ENCODE measurements around the gene TMEFF1. TPM values are rescaled to one million over a fixed set of nuclear protein-coding genes. Genes with fewer than 3 reads are reported as not detected.
A peak's percentile ranks its signal among the peaks of the same experiment; 100 is the strongest.

The TMEFF1 gene
- total and polyA plus RNA-seq, 2 of the 8 experiments (the other 6 are each of a cell fraction or from before 2014, with no cell fraction given) = 13.5 to 68.2 TPM

DNA sequence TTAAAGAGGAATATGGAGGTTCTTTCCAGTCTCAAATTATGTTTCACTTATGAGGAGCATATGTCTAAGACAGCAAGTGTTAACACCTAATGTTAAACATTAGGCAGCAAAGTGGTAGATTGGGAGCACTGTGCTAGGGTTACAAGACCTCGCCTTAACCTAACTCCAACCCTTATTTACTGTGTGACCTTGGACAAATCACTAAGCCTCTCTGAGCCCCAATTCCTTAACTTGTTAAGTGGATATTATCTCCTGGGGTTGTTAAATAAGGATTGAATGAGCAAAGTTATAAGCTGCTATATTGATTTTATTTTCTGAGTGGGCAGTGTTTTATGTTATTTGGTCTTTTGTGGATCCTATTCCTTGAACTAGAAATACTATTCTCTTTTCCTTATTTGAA, 38.3 kb downstream of the TMEFF1 start:
- 90% methylated on average over 1 of the region's 1 CpG; no CpG with 5 or more reads in 1 of the 2 experiments for WGBS, 2 experiments (ENCODE audit: extremely low coverage in 1 of 2, insufficient coverage in 1 of 2, insufficient read length in 1 of 2, insufficient replicate concordance in 2 of 2, low coverage in 1 of 2, low lambda C conversion rate in 2 of 2, missing lambda C conversion rate in 1 of 2)

More for the DNA sequence above, 38.3 kb downstream of the TMEFF1 start:
- Histone ChIP-seq H2BK5ac (ENCODE audit: low read depth, low read length) (no peak overlapping the region), H2BK120ac (replicated peaks; ENCODE audit: low read depth, low read length) (no peak overlapping the region), H2BK20ac (ENCODE audit: low read length) (no peak overlapping the region), H3K27ac (ENCODE audit: low read depth, low read length) (no peak overlapping the region), H4K5ac (ENCODE audit: insufficient read length, low read depth, low read length) (no peak overlapping the region), H3K4ac (replicated peaks; ENCODE audit: insufficient read length, low read depth, low read length) (no peak overlapping the region), H3K23ac (ENCODE audit: insufficient read length) (no peak overlapping the region), H2BK12ac (ENCODE audit: low read depth, low read length) (no peak overlapping the region), H3K18ac (ENCODE audit: extremely low read depth, low read length) (no peak overlapping the region), H2AK5ac (ENCODE audit: low read depth, low read length) (no peak overlapping the region), H3K4me1 (replicated peaks in 1 of 4; ENCODE audit: control insufficient read depth in 3 of 4, insufficient read depth in 4 of 4, low read length in 3 of 4) (no peaks in the 10 kb centered on the region), H3K4me2 (ENCODE audit: insufficient read depth in 1 of 2, low read depth in 2 of 2, low read length in 2 of 2) (no peak overlapping the region), H3K36me3 (ENCODE audit: control insufficient read depth in 2 of 4, insufficient read depth in 4 of 4, low read length in 3 of 4) (peaks cover 2 to 52% (median 23%) of the 10 kb centered on the region in 4 experiments; a peak in 7 of 8 replicates), H3K27me3 (replicated peaks in 1 of 4; ENCODE audit: control insufficient read depth in 3 of 4, extremely low read depth in 1 of 4, insufficient read depth in 3 of 4, low read length in 3 of 4) (no peaks in the 10 kb centered on the region), H4K20me1 (replicated peaks in 1 of 2; ENCODE audit: control insufficient read depth in 1 of 2, insufficient read depth in 2 of 2, low read length in 2 of 2) (peaks cover 3 to 4% of the 10 kb centered on the region in 2 experiments), H3K79me1 (ENCODE audit: low read depth, low read length) (peaks cover 4% of the 10 kb centered on the region; the same call in 1 of the 2 replicates), H3K9ac (replicated peaks in 1 of 4; ENCODE audit: extremely low read depth in 1 of 4, low read depth in 3 of 4, low read length in 3 of 4) (no peak overlapping the region), H2AFZ (ENCODE audit: low read length) (no peak overlapping the region), H3K56ac (replicated peaks; ENCODE audit: insufficient read length, low read depth, low read length) (no peak overlapping the region), H3K9me3 (ENCODE audit: insufficient read depth in 2 of 2, low read depth in 1 of 2, low read length in 1 of 2) (no peaks in the 10 kb centered on the region), H3K14ac (ENCODE audit: insufficient read length) (no peak overlapping the region), H3K4me3 (ENCODE audit: extremely low read depth in 1 of 4, insufficient read depth in 2 of 4, low read depth in 3 of 4, low read length in 4 of 4) (no peak overlapping the region), H3K23me2 (ENCODE audit: low read depth, low read length) (no peaks in the 10 kb centered on the region), H3K79me2 (ENCODE audit: control insufficient read depth in 1 of 2, insufficient read depth in 2 of 2, low read length in 2 of 2) (peaks cover 3 to 45% of the 10 kb centered on the region in 2 experiments; a peak in 3 of 4 replicates), H2BK15ac (ENCODE audit: low read length) (no peak overlapping the region), H4K91ac (replicated peaks; ENCODE audit: insufficient read length, low read length) (no peak overlapping the region), H4K8ac (ENCODE audit: extremely low read depth, insufficient read depth, low read length) (no peak overlapping the region)
- FAIRE-seq (no peak), DNase-seq (ENCODE audit: low read depth in 1 of 2, low spot score in 2 of 2) (no peak)
- TF ChIP-seq KDM1A (IDR thresholded peaks at IDR 0.05; ENCODE audit: borderline replicate concordance, low read length) (peak; percentile 42; the same call in 1 of the 2 replicates), TAF1 (IDR thresholded peaks at IDR 0.05; ENCODE audit: low read depth, low read length) (no peak)
- ChIA-PET POLR2A (ENCODE audit: partially characterized antibody) (no interaction called here), CTCF (ENCODE audit: partially characterized antibody) (no interaction called here)
